IMR-90 (cell line): ENCODE measurements around the gene ZNF862. TPM values are rescaled to one million over a fixed set of nuclear protein-coding genes. Genes with fewer than 3 reads are reported as not detected.

Experiments
- ATAC-seq: fragments of 200-7000 bp; cut with Tn5 transposase; 2 replicates; pipeline ENCODE4 v1.9.1; 2020; ENCODE audit warnings: low read depth, mild to moderate bottlenecking, moderate library complexity
- BruUV-seq: library from RNA; stranded (reverse); fragments of 400-500 nt; replicated peaks from 2 replicates; lab custom pipeline; 2021; lab: Mats Ljungman, UMichigan
- CTCF ChIA-PET: fragments of 300-600 bp; formaldehyde crosslinking; extraction: SDS; loops from one replicate; lab custom pipeline; 2021; ENCODE audit warnings: antibody characterized with exemption; lab: Yijun Ruan, JAX
- POLR2A ChIA-PET: fragments of 300-600 bp; sonication (Branson Sonifier 250); formaldehyde crosslinking; loops from one replicate; lab custom pipeline; 2022; ENCODE audit warnings: antibody characterized with exemption; ENCODE audit not compliant: unreplicated experiment; lab: Charles Lee
- DNase-seq: peaks from one replicate; pipeline ENCODE4 v3.0.0; 2013
- H2AFZ ChIP-seq: replicated peaks from 2 replicates; pipeline ENCODE3; 2013; ENCODE audit warnings: low read length, mild to moderate bottlenecking; ENCODE audit not compliant: poor library complexity
- H2AK5ac ChIP-seq: 2 replicates; pipeline ENCODE4 v1.6.1; 2013; ENCODE audit warnings: low read depth, low read length, inconsistent platforms
- H2AK9ac ChIP-seq: replicated peaks from 2 replicates; pipeline ENCODE3; 2013; ENCODE audit warnings: mild to moderate bottlenecking, low read depth, low read length, moderate library complexity; ENCODE audit not compliant: poor library complexity
- H2BK120ac ChIP-seq: 2 replicates; pipeline ENCODE4 v1.6.1; 2013; ENCODE audit warnings: low read depth, low read length, inconsistent platforms
- H2BK15ac ChIP-seq: 3 replicates; pipeline ENCODE4 v1.6.1; 2013; ENCODE audit warnings: low read depth, low read length, inconsistent platforms
- H2BK20ac ChIP-seq: 2 replicates; pipeline ENCODE4 v1.6.1; 2013; ENCODE audit warnings: low read depth, mild to moderate bottlenecking, inconsistent platforms, low read length, moderate library complexity
- H2BK5ac ChIP-seq: 2 replicates; pipeline ENCODE4 v1.6.1; 2013; ENCODE audit warnings: mild to moderate bottlenecking, low read depth, low read length, inconsistent platforms; ENCODE audit not compliant: poor library complexity, severe bottlenecking
- H3K14ac ChIP-seq: replicated peaks from 2 replicates; pipeline ENCODE4 v1.6.1; 2013; ENCODE audit warnings: low read depth, low read length, inconsistent platforms
- H3K18ac ChIP-seq: 2 replicates; pipeline ENCODE4 v1.6.1; 2013; ENCODE audit warnings: low read depth, low read length, control low read depth
- H3K23ac ChIP-seq: 2 replicates; pipeline ENCODE4 v1.6.1; 2013; ENCODE audit warnings: low read depth, low read length, inconsistent platforms
- H3K27ac ChIP-seq: 2 replicates; pipeline ENCODE4 v1.5.1; 2013; ENCODE audit warnings: mild to moderate bottlenecking, control low read depth, low read length; ENCODE audit not compliant: insufficient read depth
- H3K27me3 ChIP-seq: 2 replicates; pipeline ENCODE4 v1.6.1; 2013; ENCODE audit warnings: low read length; ENCODE audit not compliant: control insufficient read depth, insufficient read depth
- H3K36me3 ChIP-seq: 2 replicates; pipeline ENCODE4 v1.6.1; 2013; ENCODE audit warnings: low read length, mixed read lengths; ENCODE audit not compliant: control insufficient read depth, insufficient read depth
- H3K4ac ChIP-seq: 2 replicates; pipeline ENCODE4 v1.6.1; 2013; ENCODE audit warnings: low read depth, low read length, inconsistent platforms
- H3K4me1 ChIP-seq: 2 replicates; pipeline ENCODE4 v1.6.1; 2013; ENCODE audit warnings: low read length, mixed read lengths; ENCODE audit not compliant: control insufficient read depth, insufficient read depth
- H3K4me2 ChIP-seq: 2 replicates; pipeline ENCODE4 v1.6.1; 2013; ENCODE audit warnings: low read depth, mild to moderate bottlenecking, control low read depth, low read length, moderate library complexity
- H3K4me3 ChIP-seq: 2 replicates; pipeline ENCODE4 v1.5.1; 2013; ENCODE audit warnings: low read depth, mild to moderate bottlenecking, control low read depth, low read length, moderate library complexity; ENCODE audit not compliant: insufficient read depth
- H3K56ac ChIP-seq: 2 replicates; pipeline ENCODE4 v1.6.1; 2013; ENCODE audit warnings: low read length, inconsistent platforms; ENCODE audit not compliant: insufficient read depth; ENCODE audit errors: extremely low read depth
- H3K79me1 ChIP-seq, 2 experiments: 2 replicates each; pipeline ENCODE4 v1.6.1; 2013; ENCODE audit warnings: low read length in 2 of 2, inconsistent platforms in 1 of 2, low read depth in 1 of 2
- H3K9ac ChIP-seq: 2 replicates; pipeline ENCODE4 v1.6.1; 2013; ENCODE audit warnings: low read depth, low read length, control low read depth
- H3K9me1 ChIP-seq: 2 replicates; pipeline ENCODE4 v1.6.1; 2013; ENCODE audit warnings: low read length, inconsistent platforms; ENCODE audit not compliant: insufficient read depth
- H3K9me3 ChIP-seq: 2 replicates; pipeline ENCODE4 v1.6.1; 2013; ENCODE audit warnings: low read length; ENCODE audit not compliant: control insufficient read depth, insufficient read depth
- H4K20me1 ChIP-seq: 2 replicates; pipeline ENCODE4 v1.6.1; 2013; ENCODE audit warnings: low read length, inconsistent platforms; ENCODE audit not compliant: insufficient read depth
- H4K5ac ChIP-seq: 2 replicates; pipeline ENCODE4 v1.6.1; 2013; ENCODE audit warnings: mild to moderate bottlenecking, low read depth, low read length, control low read depth
- H4K8ac ChIP-seq, 2 experiments: 2 replicates each; pipeline ENCODE4 v1.6.1; 2013; ENCODE audit warnings: low read depth in 2 of 2, low read length in 2 of 2, control low read depth in 1 of 2, inconsistent platforms in 1 of 2
- H4K91ac ChIP-seq: 2 replicates; pipeline ENCODE4 v1.6.1; 2013; ENCODE audit warnings: low read depth, low read length, inconsistent platforms; ENCODE audit not compliant: insufficient read depth
- CHD1 ChIP-seq: IDR thresholded peaks from 2 replicates; pipeline ENCODE4 v1.6.1; 2012; ENCODE audit warnings: low read depth, low read length, improper control_type of control experiment
- MAFK ChIP-seq: IDR thresholded peaks from 2 replicates; pipeline ENCODE4 v1.6.1; 2012; ENCODE audit warnings: low read depth, low read length, improper control_type of control experiment
- RAD21 ChIP-seq: IDR thresholded peaks from 2 replicates; pipeline ENCODE4 v1.6.1; 2012; ENCODE audit warnings: low read length, improper control_type of control experiment
- WGBS, 2 experiments: methylation state at CpG; one replicate each; pipeline versions ENCODE4 v1.1.5 to v1.1.7; 2013; ENCODE audit warnings: missing lambda C conversion rate in 2 of 2; ENCODE audit not compliant: insufficient read length in 1 of 2; ENCODE audit errors: extremely low coverage in 2 of 2; 5-methylcytosine and 5-hydroxymethylcytosine counted together
- dilution Hi-C: fragments of 300-500 bp; cut with HindIII; formaldehyde crosslinking; loops from one replicate; pipeline ENCODE4 v1.14.3; 2018; ENCODE audit warnings: low sequenced_read_pairs; ENCODE audit not compliant: unreplicated experiment
- in situ Hi-C: fragments of 300-500 bp; cut with MboI; formaldehyde crosslinking; loops from 3 replicates; pipeline ENCODE4 v1.14.3; 2019; ENCODE audit warnings: low sequenced_read_pairs, inconsistent platforms, mixed read lengths
- intact Hi-C: fragments of 100-400 bp; cut with micrococcal nuclease; formaldehyde crosslinking; loops from 2 replicates; pipeline ENCODE4 v1.10.0; 2022
- polyA plus RNA-seq, 3 experiments: library from polyadenylated mRNA; depleted of rRNA; stranded (reverse); fragments of >200 nt; gene quantifications; 2 replicates each; pipeline ENCODE4 v1.2.3, GENCODE V29; 2012; ENCODE audit warnings: low replicate concordance in 1 of 3
- total RNA-seq: library from RNA; depleted of rRNA; stranded (reverse); fragments of >200 nt; gene quantifications from 2 replicates; pipeline ENCODE4 v1.2.3, GENCODE V29; 2012
- TF ChIP-seq, protein P1 (sequence below): fragments of 150-350 bp; IDR thresholded peaks from 2 replicates; pipeline ENCODE4 v1.6.1; 2017; ENCODE audit warnings: mild to moderate bottlenecking, antibody characterized with exemption, low read length, low read depth

The ZNF862 gene
- total and polyA plus RNA-seq, 2 of the 4 experiments (the other 2 are of a cell fraction), result 5.9 to 10.8 TPM

- no peak overlapping the region for H3K4ac ChIP-seq
- H3K4me3 ChIP-seq, result no peak overlapping the region
- WGBS, 2 experiments, result 96% methylated on average over 4 of the region's 12 CpGs; no CpG with 5 or more reads in 1 of the 2 experiments
- peaks cover 41% of the 10 kb centered on the region for H3K36me3 ChIP-seq
- BruUV-seq, result no TSS peak
- H2BK20ac ChIP-seq, result no peak overlapping the region
- no peak for TF ChIP-seq MAFK
- TF ChIP-seq RAD21, result no peak
- TF ChIP-seq, protein P1, sequence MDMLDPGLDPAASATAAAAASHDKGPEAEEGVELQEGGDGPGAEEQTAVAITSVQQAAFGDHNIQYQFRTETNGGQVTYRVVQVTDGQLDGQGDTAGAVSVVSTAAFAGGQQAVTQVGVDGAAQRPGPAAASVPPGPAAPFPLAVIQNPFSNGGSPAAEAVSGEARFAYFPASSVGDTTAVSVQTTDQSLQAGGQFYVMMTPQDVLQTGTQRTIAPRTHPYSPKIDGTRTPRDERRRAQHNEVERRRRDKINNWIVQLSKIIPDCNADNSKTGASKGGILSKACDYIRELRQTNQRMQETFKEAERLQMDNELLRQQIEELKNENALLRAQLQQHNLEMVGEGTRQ, result no peak
- TF ChIP-seq CHD1, result no peak
- no peak for DNase-seq
- H3K79me1 ChIP-seq, result no peaks in the 10 kb centered on the region
- H3K27ac ChIP-seq, result no peak overlapping the region
- H3K27me3 ChIP-seq, result no peaks in the 10 kb centered on the region
- no peak overlapping the region for H4K91ac ChIP-seq
- no peak overlapping the region for H2BK120ac ChIP-seq
- no peak overlapping the region for H2BK15ac ChIP-seq
- H2BK5ac ChIP-seq, result no peak overlapping the region
- H3K14ac ChIP-seq, result no peak overlapping the region
- H3K4me1 ChIP-seq, result peaks cover 5% of the 10 kb centered on the region
- no peak overlapping the region for H3K18ac ChIP-seq
- H3K9me3 ChIP-seq, result no peaks in the 10 kb centered on the region
- H3K4me2 ChIP-seq, result no peak overlapping the region
- H2AK9ac ChIP-seq, result no peak overlapping the region
- POLR2A ChIA-PET, result no interaction called here
- H2AFZ ChIP-seq, result no peak overlapping the region
- H4K8ac ChIP-seq, result no peak overlapping the region
- no peaks in the 10 kb centered on the region for H4K20me1 ChIP-seq
- in situ Hi-C loops, result loop anchor here (25.0 kb wide), 1 partner anchor 548 kb away; a partner anchor contains a TSS
- dilution Hi-C loops, result no loop called here
- ATAC-seq, result no peak
- H3K23ac ChIP-seq, result no peak overlapping the region
- H2AK5ac ChIP-seq, result no peak overlapping the region
- H4K5ac ChIP-seq, result no peak overlapping the region
- CTCF ChIA-PET, result no interaction called here
- H3K9me1 ChIP-seq, result peaks cover 10% of the 10 kb centered on the region; the same call in 1 of the 2 replicates
- intact Hi-C loops, result no loop called here
- H3K56ac ChIP-seq, result no peak overlapping the region
- H3K9ac ChIP-seq, result no peak overlapping the region
Observed at GRCh38 chr7:149864751-149865150, 26.6 kb downstream of the ZNF862 start.
